GM19438 (cell line): Measurements from ENCODE around the gene POTEB3.
"Not testable (repeated sequence)": the region's sequence is repeated elsewhere in the genome, so short reads cannot be mapped to it uniquely, and the experiment has no call there.

ENCODE experiments used
- ATAC-seq: cut with Tn5 transposase; IDR thresholded peaks from one replicate; pipeline ENCODE4 v1.9.1; 2021; ENCODE audit warnings: low read depth; ENCODE audit not compliant: unreplicated experiment

POTEB3 gene

DNA sequence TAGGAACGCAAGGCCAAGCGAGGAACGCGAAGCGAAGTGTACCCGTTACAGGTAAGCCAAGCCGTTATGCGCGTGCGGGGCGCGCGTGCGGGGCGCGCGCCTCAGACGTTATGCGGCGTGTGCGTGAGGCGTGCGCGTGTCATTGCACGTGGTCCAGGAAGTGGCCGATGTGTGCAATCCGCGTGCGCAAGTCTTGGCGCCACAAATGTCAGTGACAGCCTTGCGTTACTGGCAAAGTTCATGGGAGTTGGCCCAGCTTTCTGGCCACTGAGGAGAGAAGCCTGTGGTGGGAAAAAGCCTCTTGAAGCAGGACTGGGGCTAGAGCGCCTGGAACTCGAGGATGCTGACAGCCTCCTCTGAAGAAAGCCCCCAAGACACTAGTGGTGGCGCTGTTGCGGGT is at the start of gene POTEB3:
POTEB3 (minus strand) TSS at position 101 of the 400 bp plus-strand sequence. CDS start 488 bp downstream, outside the sequence.
- not testable (repeated sequence) for ATAC-seq

DNA sequence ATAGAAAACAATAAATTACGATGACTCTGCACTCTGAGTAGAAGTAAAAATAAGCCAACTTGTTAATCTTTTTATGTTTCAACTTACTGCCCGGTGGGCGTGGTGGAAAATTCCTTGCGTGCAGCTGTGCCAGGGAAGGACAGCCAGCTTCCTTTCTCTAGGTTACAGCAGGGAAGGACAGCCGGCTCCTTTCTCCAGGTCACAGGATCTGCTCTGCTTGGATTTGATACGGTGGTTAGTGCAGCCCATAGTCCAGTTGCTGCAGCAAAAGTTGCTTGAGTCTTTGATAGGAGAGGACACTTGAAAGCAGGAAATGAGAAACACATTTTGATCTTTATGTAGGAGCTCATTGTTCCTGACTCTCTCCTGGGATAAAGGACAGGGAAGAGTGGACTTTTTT is 13.4 kb upstream of the POTEB3 start:
- not testable (repeated sequence) for ATAC-seq

DNA sequence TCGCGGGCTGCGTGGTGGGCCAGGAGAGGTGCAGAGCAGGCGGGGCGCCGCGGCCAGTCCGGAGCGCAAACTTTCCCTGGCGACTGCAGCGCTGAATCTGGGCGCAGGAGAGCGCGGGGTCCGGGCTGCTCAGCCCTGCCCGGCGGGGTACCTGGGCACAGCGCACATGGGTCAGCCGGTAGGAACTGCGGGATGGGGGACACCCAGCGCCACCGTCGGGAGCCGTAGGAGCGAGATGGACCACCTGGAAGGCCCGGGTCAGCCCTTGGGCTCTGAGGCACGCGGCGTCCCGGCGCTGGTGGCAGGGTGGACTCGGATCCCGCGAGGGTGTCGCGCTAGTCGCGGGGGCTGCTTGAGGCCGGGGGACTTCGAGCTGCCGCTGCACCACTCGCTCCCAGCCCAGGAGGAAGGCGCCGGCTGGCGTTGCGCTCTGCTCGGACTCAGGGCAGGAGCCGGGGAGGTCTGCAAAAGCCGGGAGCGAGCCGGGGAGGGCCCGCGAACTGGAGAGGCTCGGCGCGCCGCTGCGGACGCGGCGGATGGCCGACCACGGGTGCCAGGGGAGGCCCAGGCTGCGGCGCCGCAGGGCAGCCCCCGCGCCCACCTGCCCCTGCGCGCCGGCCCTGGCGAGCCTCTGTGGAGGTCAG is 11.7 kb upstream of the POTEB3 start:
- not testable (repeated sequence) for ATAC-seq

DNA sequence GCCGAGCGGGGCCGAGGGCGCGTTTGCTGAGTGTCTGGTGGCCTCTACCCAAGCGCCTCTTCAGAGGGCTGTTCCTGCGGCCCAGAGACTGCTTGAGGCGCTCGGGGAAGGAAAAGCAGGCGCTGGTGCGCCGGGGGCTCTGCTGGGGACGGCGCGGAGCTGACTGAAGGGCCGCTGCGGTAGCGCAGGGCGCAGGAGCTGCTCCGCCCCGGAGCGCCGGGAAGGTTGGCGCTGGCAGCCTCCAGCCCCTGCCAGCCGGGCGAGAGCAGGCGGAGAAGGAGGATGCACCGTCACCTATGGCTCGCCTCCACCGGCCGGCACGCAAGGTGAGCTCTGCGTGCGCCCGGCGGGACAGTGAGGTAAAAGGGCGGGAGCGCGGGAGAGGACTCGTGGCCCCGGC is 11.2 kb upstream of the POTEB3 start:
- not testable (repeated sequence) for ATAC-seq

DNA sequence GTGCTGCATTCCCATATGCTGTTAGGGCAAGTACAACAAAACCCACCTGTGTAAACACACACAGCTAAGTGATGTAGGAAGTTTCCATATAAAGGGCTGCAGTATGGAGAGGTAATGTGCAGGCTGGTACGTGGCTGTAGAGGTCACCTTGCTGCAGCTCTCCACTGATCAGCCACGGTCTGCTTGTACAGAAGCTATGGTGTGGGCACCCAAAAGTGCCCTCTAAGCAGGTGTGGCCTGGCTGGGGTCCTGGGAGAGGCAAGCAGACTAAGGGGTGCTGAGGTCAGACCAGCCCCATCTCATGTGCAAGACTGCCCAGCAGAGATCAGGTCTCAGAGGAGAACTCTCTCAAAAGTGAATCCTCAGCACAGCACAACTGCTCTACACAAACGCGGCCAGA is 32.9 kb downstream of the POTEB3 start:
- ATAC-seq: not testable (repeated sequence)

DNA sequence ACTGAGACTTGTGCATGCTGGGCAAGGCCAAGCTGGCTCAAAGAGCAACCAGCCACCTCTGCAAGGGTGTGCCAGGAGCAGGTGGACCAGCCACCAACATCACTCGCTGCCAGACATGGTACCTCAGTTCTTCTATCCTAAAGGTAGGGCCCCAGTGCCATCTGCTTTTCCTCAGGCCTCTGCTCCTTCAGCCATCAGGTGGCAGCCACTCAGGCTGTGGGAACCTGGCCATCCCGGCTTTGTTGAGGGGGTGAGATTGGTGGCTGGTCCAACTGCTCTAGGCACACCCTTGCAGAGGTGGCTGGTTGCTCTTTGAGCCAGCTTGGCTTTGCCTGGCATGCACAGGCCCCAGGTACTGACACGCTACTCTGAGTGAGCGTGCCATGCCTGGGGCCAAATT is 38.8 kb downstream of the POTEB3 start:
- ATAC-seq: not testable (repeated sequence)

DNA sequence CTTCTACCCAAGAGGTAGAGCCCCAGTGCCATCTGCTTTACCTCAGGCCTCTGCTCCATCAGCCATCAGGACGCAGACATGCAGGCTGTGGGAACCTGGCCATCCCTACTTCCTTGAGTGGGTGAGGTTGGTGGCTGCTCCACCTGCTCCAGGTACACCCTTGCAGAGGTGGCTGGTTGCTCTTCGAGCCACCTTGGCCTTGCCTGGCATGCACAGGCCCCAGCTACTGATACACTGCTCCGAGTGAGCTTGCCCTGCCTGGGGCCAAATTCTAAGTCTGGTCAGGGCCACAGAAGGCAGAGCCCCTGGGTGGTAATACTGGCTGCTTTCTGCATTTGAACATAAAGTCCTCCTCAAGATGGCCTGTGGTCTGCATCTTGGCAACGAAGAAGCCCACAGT is 41.2 kb downstream of the POTEB3 start:
- ATAC-seq: not testable (repeated sequence)

DNA sequence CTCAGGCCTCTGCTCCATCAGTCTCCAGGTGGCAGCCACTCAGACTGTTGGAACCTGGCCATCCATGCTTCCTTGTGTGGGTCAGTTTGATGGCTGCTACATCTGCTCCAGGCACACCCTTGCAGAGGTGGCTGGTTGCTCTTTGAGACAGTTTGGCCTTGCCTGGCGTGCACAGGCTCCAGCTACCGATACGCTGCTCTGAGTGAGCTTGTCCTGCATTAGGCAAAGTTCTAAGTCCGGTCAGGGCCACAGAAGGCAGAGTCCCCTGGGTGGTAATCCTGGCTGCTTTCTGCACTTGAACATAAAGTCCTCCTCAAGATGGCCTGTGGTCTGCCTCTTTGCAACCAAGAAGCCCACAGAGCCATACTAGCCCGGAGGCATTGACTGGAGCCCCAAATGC is 41.8 kb downstream of the POTEB3 start:
- ATAC-seq: not testable (repeated sequence)

DNA sequence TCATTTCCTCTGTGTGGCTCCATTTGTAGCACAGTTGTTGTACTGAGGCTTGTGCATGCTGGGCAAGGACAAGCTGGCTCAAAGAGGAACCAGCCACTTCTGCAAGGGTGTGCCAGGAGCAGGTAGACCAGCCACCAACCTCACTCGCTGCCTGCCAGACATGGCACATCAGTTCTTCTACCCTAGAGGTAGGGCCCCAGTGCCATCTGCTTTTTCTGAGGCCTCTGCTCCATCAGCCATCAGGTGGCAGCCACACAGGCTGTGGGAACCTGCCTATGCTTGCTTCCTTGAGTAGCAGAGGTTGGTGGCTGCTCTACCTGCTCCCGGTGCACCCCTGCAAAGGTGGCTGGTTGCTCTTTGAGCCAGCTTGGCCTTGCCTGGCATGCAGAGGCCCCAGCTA is 42.6 kb downstream of the POTEB3 start:
- not testable (repeated sequence) for ATAC-seq

DNA sequence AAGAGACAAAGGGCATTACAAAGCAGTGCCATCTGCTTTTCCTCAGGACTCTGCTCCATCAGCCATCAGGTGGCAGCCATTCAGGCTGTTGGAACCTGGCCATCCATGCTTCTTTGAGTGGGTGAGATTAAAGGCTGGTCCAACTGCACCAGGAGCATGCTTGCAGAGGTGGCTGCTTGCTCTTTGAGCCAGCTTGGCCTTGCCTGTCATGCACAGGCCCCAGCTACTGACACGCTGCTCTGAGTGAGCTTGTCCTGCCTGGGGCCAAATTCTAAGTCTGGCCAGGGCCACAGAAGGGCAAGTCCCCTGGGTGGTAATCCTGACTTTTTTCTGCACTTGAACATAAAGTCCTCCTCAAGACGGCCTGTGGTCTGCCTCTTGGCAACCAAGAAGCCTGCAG is 43.1 kb downstream of the POTEB3 start:
- ATAC-seq: not testable (repeated sequence)

DNA sequence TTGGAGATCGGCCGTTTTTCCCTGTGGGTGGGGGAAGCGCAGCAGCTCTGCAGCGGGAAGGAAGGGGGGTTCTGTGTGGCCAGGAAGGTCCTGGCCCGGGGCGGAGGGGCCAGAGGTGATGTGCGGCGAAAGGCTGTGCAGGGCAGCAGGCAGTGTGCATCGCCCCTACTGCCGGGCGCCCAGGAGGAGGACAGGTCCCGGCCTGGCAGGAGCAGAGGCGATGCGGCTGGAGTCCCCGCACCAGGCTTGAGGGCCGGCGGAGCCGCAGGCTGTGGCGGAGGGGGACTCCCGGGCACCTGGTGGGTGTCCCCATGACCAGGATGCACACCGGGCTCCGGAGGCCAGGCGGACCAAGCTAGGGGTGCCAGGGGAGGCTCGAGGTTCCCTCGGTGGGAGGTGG is 54.3 kb downstream of the POTEB3 start:
- not testable (repeated sequence) for ATAC-seq

DNA sequence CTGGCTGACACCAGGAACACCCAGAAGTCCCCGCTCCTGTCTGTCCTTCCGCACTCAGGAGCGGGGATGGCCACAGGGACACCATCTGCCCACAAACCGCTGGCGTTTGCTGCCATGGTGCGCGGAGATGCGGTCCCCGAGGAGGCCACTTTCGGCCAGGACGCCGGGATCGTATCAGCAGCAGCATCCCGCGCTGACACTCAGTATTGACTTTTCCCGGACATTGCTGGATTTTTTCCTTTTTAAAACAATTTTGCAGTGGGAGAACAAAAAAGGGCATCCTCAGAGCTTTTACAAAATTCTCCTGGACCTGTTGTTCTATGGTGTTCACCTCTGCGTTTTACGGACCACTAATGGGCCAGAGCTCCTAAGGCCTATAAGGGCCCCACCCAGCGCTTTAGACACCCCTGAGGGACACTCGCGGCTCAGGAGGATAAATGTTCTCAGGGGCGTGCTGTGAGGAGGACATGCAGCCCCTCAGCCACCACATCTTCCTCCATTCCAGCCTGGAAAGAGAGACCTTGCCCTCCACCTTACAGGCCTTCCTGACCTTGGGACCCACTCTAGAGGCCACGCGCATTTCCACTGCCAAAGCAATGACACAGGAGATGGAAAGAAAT is 56.3 kb downstream of the POTEB3 start:
- ATAC-seq: not testable (repeated sequence)

DNA sequence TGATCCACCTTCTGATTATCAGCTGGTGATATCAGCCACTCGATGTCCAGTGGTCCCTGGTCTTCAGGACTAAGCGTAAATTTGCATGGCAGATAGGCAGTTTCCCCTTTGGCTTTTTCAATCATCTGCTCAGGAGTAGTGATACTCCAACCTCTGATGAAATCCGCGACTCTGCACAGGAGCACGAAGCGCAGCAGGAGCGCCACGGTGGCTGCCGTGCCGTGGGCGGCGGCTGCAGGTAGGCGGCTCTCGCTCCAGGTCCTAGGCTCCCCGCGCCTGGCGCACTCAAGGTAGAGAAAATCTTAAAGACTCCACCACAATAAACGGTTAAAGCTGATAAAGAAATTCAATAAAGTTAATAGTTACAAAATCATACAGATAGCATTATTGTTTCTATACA is 66.6 kb downstream of the POTEB3 start:
- ATAC-seq: not testable (repeated sequence)

DNA sequence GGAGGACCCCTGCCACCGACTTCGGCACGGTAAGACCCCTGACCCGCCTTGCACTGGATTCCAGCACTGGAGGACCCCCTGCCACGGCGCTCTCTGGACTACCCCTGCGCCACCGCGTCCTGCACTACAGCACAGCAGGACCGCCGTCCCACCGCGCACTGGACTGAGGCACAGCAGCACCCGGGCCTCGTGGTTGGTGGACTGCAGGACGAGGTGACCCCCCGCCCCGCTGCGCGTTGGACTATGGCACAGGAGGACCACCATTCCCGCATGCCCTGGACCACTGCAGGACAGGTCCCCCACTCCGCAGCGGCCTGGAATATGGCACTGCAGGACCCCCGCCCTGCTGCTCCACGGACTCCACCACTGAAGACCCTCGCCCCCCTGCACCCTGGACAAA is 71.1 kb downstream of the POTEB3 start:
- not testable (repeated sequence) for ATAC-seq

DNA sequence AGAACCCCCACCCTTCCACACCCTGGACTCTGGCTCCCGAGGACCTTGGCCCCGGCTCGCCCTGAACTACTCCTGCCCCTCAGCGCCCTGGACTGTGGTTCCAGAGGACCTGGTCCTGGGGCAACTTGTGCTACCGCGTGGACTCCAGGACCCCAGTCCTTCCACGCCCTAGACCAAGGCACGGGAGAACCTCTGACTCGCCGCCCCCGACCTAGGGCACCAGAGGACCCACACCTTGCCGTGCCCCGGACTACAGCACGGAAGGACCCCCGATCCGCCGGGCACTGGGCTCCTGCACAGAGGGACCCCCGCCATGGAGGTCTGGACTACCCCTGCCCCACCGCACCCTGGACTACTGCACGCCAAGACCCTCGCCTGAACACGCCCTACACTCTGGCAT is 71.7 kb downstream of the POTEB3 start:
- ATAC-seq: not testable (repeated sequence)
